CD4-positive, alpha-beta T cell treated with Interleukin-12 subunit alpha and Interleukin-12 subunit beta, for 1 hour (primary cell): Measurements from ENCODE around the gene WSB1.

Experiments used
- DNase-seq: peaks from one replicate; pipeline ENCODE4 v3.0.0-alpha.2; 2020

The WSB1 gene

DNA sequence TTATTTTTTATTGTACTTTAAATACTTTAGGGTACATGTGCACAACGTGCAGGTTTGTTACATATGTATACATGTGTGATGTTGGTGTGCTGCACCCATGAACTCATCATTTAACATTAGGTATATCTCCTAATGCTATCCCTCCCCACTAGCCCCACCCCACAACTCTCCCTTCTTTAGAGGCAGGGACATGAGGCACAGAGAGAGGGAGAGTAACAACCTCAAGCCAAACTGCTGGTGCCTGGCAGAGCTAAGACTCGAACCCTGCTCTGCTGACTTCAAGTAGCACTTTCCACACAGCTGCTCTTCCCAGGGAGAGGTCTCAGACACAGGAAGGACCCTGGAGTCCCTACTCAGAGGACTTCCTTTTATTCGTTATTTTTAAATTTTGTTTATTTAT lies 69.4 kb downstream of the WSB1 start:
- no peak for DNase-seq
